ENCODE results near the gene CFAP46.
"Not testable (repeated sequence)": the region's sequence is repeated elsewhere in the genome, so short reads cannot be mapped to it uniquely, and the experiment has no call there.

The CFAP46 gene

GRCh38 chr10:132979491-132980425 lies 37.4 kb upstream of the CFAP46 start:
- DNase-seq (ENCODE audit: low read depth): no peak

DNA sequence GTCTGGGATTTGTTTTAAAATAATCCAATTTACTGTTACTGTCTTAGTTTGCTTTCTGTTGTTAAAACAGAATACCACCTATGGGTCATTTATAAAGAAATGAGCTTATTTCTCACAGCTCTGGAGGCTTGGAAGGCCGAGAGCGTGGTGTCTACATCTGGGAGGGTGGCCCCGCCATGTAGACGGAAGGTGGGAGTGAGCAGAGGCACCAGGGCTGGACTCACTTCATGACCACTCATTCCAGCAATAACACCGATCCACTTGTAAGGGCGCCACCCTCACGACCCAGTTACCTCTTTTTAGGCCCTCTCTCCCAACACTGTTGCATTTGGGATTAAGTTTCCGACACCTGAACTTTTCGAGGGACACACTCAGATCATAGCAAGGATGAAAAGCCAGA lies 36.2 kb upstream of the CFAP46 start:
- no peak for DNase-seq (ENCODE audit: low read depth)

GRCh38 chr10:132977807-132978206 lies 35.4 kb upstream of the CFAP46 start:
- DNase-seq (ENCODE audit: low read depth): no peak

GRCh38 chr10:132977076-132977475 lies 34.7 kb upstream of the CFAP46 start:
- DNase-seq (ENCODE audit: low read depth): no peak

GRCh38 chr10:132975831-132976682 lies 33.7 kb upstream of the CFAP46 start:
- no peak for DNase-seq (ENCODE audit: low read depth)

DNA sequence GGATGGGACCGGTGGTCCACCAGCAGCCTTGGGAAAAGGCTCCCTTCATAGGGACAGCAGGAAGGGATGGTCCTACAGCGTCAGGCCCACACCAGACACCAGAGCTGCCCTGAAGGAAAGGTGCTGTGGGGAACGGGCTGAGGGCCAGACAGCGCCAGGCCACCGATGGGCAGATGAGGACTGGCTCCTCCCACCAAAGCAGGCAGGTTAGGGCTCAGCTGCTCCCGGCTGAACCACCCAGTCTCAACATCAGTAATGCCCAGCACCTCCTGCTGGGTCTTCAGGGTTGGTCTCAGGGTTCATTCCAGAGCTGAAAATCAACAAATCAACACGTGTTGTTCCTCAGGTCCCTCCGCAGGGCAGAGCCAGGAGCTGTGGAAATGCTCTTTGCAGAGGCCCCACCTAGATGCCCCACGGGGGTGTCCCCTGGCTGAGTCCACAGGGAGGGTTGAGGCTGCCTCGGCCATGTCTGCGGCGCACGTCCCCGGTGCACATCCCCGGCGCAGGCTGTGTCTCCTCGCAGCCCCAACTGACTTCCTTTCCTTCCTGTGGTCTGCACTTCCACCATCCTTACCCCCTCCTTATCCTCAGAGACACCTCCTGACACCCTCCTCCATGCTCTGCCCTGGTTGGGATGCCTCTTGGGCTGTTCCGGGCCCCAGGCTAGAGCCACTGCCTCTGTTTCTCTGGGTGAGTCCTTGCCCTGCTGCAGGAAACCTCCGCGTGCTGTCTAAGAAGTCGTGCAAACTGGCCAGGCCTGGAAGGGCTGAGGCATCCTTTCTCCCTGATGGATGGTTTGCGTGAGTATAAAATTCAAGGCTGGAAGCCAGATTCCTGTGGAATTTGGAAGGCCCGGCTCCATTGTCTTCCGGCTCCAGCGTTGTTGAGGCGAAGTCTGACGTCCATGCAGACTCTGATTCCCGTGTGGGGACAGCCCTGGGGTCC lies 32.8 kb upstream of the CFAP46 start:
- no peak for DNase-seq (ENCODE audit: low read depth)

DNA sequence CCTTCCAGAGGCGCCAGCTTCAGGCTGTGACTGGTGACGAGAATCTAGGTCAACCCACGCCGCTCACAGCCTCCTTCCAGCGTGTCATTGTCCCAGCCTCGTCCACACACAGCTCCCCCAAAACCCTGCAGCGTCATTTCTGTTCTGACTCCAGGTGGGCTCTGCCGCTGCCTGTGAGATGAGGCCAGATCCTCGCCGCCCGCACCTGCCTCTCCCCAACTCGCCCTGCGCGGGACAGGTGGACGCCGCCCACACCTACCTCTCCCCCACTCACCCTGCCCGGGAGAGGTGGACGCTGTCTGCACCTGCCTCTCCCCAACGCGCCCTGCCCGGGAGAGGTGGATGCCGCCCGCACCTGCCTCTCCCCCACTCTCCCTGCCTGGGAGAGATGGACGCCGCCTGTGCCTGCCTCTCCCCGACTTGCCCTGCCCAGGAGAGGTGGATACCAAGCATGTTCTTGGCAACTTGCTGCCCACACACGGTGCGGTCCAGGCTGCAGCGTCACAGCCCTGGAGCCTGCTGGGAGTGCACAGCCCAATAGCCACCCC lies 32.0 kb upstream of the CFAP46 start:
- DNase-seq (ENCODE audit: low read depth): no peak

GRCh38 chr10:132973903-132974241 lies 31.5 kb upstream of the CFAP46 start:
- DNase-seq (ENCODE audit: low read depth): no peak

GRCh38 chr10:132972986-132973902 lies 30.9 kb upstream of the CFAP46 start:
- DNase-seq (ENCODE audit: low read depth): no peak

DNA sequence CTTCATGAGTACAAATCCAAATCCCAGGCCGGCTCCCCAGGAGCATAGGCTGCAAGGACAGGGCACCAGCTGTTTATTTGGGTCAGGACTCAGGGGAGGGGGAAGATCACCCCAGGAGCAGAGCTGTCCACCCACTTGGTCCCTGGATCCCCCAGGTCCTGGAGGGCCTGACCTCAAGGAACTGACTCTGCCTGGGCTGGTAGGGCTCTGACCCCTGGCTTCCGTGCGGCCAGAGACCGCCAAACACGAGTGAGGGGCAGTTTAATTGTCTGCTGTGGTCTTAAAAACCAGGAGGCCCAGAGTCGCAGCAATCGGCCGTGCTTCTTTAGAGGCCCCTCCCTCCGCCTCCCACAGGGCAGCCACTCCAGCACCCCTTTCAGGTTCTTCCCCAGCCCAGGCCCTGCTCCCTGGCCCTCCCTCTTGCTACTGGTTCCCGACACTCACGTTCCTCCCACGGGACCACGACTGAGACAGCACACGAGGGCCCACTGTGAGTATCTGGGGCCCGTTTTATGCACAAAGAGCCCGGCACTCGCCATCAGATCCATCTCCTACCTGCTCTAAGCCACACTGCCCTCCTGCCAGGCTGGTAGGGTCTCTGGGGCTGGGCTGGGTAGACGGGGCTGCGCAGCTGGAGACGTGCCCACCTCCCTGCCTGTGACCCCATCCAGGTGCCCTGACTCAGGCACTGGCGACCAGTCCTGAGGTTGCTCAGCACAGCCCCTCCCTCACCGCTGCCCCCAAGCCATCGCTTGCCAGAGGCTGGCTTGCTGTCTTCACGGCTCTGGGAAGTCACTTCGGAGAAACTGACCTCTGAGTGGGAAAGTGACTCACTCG lies 30.0 kb upstream of the CFAP46 start:
- no peak for DNase-seq (ENCODE audit: low read depth)

DNA sequence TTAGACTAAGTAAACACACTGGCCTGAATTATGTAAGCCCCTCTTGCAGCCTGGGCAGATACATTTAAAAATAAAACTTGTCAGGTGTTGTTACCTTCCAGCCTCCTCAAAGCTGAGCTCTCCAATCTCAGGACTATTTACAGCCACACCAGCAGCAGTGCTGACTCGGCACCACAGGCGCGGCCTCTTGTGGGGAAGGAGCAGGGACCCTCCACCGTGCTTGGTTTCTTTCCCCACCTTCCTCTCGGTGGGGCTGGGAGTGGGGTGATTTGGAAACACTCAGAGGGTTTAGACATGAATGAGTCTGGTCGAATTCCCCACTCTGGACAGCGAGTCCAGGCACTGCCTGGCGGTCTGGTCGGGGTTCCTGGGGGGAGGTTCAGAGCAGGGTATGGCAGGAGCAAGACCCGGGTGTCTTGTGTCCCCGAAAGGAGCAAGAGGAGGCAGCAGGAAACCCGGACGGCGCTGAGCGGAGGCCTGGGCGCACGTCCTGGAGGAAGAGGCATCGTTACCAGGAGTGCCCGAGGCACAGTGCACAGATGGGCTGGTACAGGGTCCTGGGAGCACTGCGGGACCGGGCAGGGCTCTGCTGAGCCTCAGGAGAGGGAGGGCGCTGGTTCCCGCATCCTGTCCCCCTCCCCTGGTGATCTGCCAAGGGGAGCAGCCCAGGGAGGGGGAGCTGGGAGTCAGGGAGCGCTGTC lies 29.2 kb upstream of the CFAP46 start:
- no peak for DNase-seq (ENCODE audit: low read depth)

- DNase-seq (ENCODE audit: low read depth): no peak
Measured at GRCh38 chr10:132970641-132971438, 28.5 kb upstream of the CFAP46 start.

GRCh38 chr10:132967540-132967939 lies 25.2 kb upstream of the CFAP46 start:
- no peak for DNase-seq (ENCODE audit: low read depth)

- DNase-seq (ENCODE audit: low read depth): no peak
Measured at GRCh38 chr10:132965411-132966057, 23.2 kb upstream of the CFAP46 start.

DNA sequence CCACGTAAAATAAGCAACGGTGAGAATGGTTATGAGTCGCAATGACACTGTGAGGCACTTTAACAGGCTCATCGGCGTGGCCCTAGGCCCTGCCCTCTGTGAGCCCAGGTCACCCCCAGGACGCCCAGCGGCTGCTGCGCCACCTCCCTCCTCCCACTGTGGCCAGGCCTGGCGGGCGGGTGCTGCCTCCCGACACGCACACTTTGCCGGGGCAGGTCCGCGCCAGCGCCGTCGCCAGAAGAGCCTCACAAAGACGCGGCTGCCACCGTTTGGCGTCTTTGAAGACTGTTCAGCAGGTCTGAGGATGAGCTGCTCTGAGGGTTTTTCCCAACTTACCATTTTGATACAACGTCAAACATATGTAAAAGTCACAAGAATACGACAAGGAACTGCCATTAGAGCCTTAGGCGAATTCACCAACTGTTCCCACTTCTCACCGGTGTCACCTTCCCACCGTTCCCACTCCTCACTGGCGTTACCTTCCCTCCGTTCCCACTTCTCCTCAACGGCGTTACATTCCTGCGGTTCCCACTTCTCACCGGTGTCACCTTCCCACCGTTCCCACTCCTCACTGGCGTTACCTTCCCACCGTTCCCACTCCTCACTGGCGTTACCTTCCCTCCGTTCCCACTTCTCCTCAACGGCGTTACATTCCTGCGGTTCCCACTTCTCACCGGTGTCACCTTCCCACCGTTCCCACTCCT lies 22.5 kb upstream of the CFAP46 start:
- DNase-seq (ENCODE audit: low read depth): not testable (repeated sequence)

- no peak for DNase-seq (ENCODE audit: low read depth)
Measured at GRCh38 chr10:132964231-132964630, 21.9 kb upstream of the CFAP46 start.

DNA sequence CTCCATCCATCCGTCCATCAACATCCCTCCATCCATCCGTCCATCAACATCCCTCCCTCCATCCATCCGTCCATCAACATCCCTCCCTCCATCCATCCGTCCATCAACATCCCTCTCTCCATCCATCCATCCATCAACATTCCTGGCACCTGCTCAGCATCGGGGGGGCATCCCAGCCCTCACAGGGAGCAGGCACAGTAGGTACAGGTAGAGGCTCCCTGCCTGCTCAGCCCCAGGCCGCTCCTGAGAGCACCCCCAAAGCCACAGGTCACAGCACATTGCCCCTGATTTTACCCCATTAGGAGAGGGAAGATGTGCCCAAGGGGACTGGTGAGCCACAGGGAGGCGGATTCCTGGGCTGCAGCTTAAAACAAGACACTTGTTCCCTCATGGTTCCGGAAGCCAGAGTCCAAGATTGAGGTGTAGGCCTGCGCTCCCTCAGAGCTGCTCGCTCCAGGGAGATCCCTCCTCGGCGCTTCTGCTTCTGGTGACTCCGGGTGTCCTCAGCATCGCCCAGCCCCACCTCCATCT lies 21.1 kb upstream of the CFAP46 start:
- no peak for DNase-seq (ENCODE audit: low read depth)
